GM23338 (cell line): ENCODE data around the gene IFITM5.

Source experiments
- CREB1 ChIP-seq: fragments of 250-450 bp; sonication (Bioruptor Pico); IDR thresholded peaks from 2 replicates; pipeline ENCODE4 v1.5.0; 2020; ENCODE audit warnings: low read depth, mild to moderate bottlenecking, moderate library complexity
- CTCF ChIP-seq, 2 experiments: fragments of 200-600 bp in 1 of 2; sonication (generic) in 1 of 2; conservative IDR thresholded peaks; 2 replicates each; pipeline versions ENCODE4 v1.5.1 to v1.6.1; 2016 to 2017; ENCODE audit warnings: antibody characterized with exemption in 2 of 2, low read depth in 2 of 2, mild to moderate bottlenecking in 2 of 2, moderate library complexity in 1 of 2
- EZH2 ChIP-seq: fragments of 200-600 bp; sonication (generic); IDR thresholded peaks from one replicate; pipeline ENCODE4 v1.8.0; 2017; ENCODE audit warnings: antibody characterized with exemption, mild to moderate bottlenecking, low read depth; ENCODE audit not compliant: unreplicated experiment
- EZH2phosphoT487 ChIP-seq: fragments of 200-600 bp; sonication (generic); IDR thresholded peaks from one replicate; pipeline ENCODE4 v1.8.1; 2018; ENCODE audit warnings: antibody characterized with exemption; ENCODE audit not compliant: unreplicated experiment
- POLR2AphosphoS5 ChIP-seq: IDR thresholded peaks from 2 replicates; pipeline ENCODE4 v1.6.1; 2016; ENCODE audit warnings: antibody characterized with exemption, low read depth
- TF ChIP-seq, protein P1 (sequence below): IDR thresholded peaks from one replicate; pipeline ENCODE4 v1.6.1; 2018; ENCODE audit warnings: antibody characterized with exemption; ENCODE audit not compliant: unreplicated experiment
- TF ChIP-seq, protein P2 (sequence below): IDR thresholded peaks from 2 replicates; pipeline ENCODE4 v1.6.1; 2016; ENCODE audit warnings: antibody characterized with exemption

- TF ChIP-seq CTCF (conservative IDR thresholded peaks at IDR 0.05; ENCODE audit: low read depth in 2 of 2) (no peak), EZH2 (no peak), POLR2AphosphoS5 (no peak), EZH2phosphoT487 (no peak), CREB1 (CRISPR knock-in tag) (no peak)
- TF ChIP-seq, protein P1, sequence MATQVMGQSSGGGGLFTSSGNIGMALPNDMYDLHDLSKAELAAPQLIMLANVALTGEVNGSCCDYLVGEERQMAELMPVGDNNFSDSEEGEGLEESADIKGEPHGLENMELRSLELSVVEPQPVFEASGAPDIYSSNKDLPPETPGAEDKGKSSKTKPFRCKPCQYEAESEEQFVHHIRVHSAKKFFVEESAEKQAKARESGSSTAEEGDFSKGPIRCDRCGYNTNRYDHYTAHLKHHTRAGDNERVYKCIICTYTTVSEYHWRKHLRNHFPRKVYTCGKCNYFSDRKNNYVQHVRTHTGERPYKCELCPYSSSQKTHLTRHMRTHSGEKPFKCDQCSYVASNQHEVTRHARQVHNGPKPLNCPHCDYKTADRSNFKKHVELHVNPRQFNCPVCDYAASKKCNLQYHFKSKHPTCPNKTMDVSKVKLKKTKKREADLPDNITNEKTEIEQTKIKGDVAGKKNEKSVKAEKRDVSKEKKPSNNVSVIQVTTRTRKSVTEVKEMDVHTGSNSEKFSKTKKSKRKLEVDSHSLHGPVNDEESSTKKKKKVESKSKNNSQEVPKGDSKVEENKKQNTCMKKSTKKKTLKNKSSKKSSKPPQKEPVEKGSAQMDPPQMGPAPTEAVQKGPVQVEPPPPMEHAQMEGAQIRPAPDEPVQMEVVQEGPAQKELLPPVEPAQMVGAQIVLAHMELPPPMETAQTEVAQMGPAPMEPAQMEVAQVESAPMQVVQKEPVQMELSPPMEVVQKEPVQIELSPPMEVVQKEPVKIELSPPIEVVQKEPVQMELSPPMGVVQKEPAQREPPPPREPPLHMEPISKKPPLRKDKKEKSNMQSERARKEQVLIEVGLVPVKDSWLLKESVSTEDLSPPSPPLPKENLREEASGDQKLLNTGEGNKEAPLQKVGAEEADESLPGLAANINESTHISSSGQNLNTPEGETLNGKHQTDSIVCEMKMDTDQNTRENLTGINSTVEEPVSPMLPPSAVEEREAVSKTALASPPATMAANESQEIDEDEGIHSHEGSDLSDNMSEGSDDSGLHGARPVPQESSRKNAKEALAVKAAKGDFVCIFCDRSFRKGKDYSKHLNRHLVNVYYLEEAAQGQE = no peak
- TF ChIP-seq, protein P2, sequence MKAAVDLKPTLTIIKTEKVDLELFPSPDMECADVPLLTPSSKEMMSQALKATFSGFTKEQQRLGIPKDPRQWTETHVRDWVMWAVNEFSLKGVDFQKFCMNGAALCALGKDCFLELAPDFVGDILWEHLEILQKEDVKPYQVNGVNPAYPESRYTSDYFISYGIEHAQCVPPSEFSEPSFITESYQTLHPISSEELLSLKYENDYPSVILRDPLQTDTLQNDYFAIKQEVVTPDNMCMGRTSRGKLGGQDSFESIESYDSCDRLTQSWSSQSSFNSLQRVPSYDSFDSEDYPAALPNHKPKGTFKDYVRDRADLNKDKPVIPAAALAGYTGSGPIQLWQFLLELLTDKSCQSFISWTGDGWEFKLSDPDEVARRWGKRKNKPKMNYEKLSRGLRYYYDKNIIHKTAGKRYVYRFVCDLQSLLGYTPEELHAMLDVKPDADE = no peak
These were observed 30.0 kb downstream of the IFITM5 start for GRCh38 chr11:269146-269890.
